ENCODE data around the gene TUT4.

DNA sequence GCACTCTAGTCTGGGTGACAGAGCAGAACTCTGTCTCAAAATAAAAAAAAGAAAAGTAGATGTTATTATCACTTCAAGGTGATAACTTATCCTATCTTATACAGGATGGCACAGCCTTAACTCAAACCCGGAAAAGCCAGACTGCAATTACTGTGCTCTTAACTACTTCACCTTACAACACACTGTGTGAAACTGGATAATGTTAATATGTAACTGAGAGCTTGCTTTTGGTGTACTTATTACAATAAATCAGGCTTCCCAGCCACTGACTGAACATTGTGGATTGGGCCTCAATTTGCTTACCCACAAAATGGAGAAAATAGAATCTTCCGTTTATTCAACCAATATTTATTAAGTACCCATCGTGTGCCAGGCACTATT lies 150.0 kb downstream of the TUT4 start:
- no peak for TF ChIP-seq ELF4 (IDR thresholded peaks at IDR 0.05)
- TF ChIP-seq, protein P1, sequence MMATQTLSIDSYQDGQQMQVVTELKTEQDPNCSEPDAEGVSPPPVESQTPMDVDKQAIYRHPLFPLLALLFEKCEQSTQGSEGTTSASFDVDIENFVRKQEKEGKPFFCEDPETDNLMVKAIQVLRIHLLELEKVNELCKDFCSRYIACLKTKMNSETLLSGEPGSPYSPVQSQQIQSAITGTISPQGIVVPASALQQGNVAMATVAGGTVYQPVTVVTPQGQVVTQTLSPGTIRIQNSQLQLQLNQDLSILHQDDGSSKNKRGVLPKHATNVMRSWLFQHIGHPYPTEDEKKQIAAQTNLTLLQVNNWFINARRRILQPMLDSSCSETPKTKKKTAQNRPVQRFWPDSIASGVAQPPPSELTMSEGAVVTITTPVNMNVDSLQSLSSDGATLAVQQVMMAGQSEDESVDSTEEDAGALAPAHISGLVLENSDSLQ (IDR thresholded peaks at IDR 0.05), result no peak
- TF ChIP-seq FOXM1 (IDR thresholded peaks at IDR 0.05; ENCODE audit: borderline replicate concordance), result no peak
- TF ChIP-seq SUZ12 (IDR thresholded peaks at IDR 0.05), result no peak
- TF ChIP-seq TARDBP (IDR thresholded peaks at IDR 0.05), result no peak
- TF ChIP-seq SP1 (IDR thresholded peaks at IDR 0.05), result no peak

All from HEK293T (cell line).